GM19238 (cell line): Measurements from ENCODE around the gene SPDL1.

Experiments
- DNase-seq: peaks from one replicate; pipeline ENCODE4 v3.0.0; 2011; ENCODE audit warnings: low spot score; ENCODE audit not compliant: insufficient read length

SPDL1 gene

GRCh38 chr5:169629847-169630548, 46.4 kb downstream of the SPDL1 start:
- no peak for DNase-seq

- no peak for DNase-seq
These were observed 47.8 kb downstream of the SPDL1 start for GRCh38 chr5:169631360-169631759.

GRCh38 chr5:169632946-169633345, 49.4 kb downstream of the SPDL1 start:
- no peak for DNase-seq

- DNase-seq = no peak
These were observed 51.0 kb downstream of the SPDL1 start for GRCh38 chr5:169634606-169635005.

- DNase-seq = no peak
These were observed 52.4 kb downstream of the SPDL1 start for GRCh38 chr5:169635936-169636335.

- no peak for DNase-seq
These were observed 53.0 kb downstream of the SPDL1 start for GRCh38 chr5:169636477-169637084.

- DNase-seq = peak; percentile 73
These were observed 53.5 kb downstream of the SPDL1 start, which contains the start of gene DOCK2 for GRCh38 chr5:169637085-169637548. Gene DOCK2, plus strand, starts transcription at chr5:169637275. Its CDS starts 52 bp downstream, at chr5:169637327.

- peak; percentile 54 for DNase-seq
These were observed 54.1 kb downstream of the SPDL1 start for GRCh38 chr5:169637549-169638121.

- DNase-seq = no peak
These were observed 57.7 kb downstream of the SPDL1 start for GRCh38 chr5:169641253-169641652.

GRCh38 chr5:169646856-169647255, 63.3 kb downstream of the SPDL1 start:
- DNase-seq = no peak

GRCh38 chr5:169647566-169647965, 64.0 kb downstream of the SPDL1 start:
- DNase-seq = no peak

- no peak for DNase-seq
These were observed 65.2 kb downstream of the SPDL1 start for GRCh38 chr5:169648725-169649310.

GRCh38 chr5:169649486-169649885, 65.9 kb downstream of the SPDL1 start:
- DNase-seq = no peak

- no peak for DNase-seq
These were observed 67.2 kb downstream of the SPDL1 start for GRCh38 chr5:169650701-169651331.

GRCh38 chr5:169651526-169651925, 68.0 kb downstream of the SPDL1 start:
- DNase-seq = no peak

GRCh38 chr5:169652057-169652456, 68.5 kb downstream of the SPDL1 start:
- no peak for DNase-seq

- DNase-seq = no peak
These were observed 69.5 kb downstream of the SPDL1 start for GRCh38 chr5:169653091-169653490.
